ENCODE measurements around the gene SPOP. TPM values are rescaled to one million over a fixed set of nuclear protein-coding genes. Genes with fewer than 3 reads are reported as not detected.

SPOP gene
- total RNA-seq, 1 experiment from 2014 or later = 58.0 TPM

- DNase-seq (ENCODE audit: low read depth, low spot score) (no peak), ATAC-seq (no peak)
- in situ Hi-C loops (cut with HindIII; ENCODE audit: low pct_unique_long_range_greater_than_20kb, low sequenced_read_pairs) (no loop called here), intact Hi-C loops (cut with micrococcal nuclease; ENCODE audit: unreplicated experiment) (no loop called here)
- Histone ChIP-seq H3K27ac (ENCODE audit: low read length) (no peak overlapping the region), H3K27me3 (ENCODE audit: control insufficient read depth, insufficient read depth, low read length) (no peaks in the 10 kb centered on the region), H3K36me3 (ENCODE audit: control insufficient read depth, insufficient read depth, low read length) (no peaks in the 10 kb centered on the region), H3K9me3 (ENCODE audit: control insufficient read depth, insufficient read depth, low read depth, low read length) (no peaks in the 10 kb centered on the region), H3K4me3 (ENCODE audit: low read depth in 2 of 2, low read length in 2 of 2) (no peak overlapping the region), H3K4me1 (ENCODE audit: control insufficient read depth, insufficient read depth, low read length) (no peaks in the 10 kb centered on the region)
- TF ChIP-seq, protein P1, sequence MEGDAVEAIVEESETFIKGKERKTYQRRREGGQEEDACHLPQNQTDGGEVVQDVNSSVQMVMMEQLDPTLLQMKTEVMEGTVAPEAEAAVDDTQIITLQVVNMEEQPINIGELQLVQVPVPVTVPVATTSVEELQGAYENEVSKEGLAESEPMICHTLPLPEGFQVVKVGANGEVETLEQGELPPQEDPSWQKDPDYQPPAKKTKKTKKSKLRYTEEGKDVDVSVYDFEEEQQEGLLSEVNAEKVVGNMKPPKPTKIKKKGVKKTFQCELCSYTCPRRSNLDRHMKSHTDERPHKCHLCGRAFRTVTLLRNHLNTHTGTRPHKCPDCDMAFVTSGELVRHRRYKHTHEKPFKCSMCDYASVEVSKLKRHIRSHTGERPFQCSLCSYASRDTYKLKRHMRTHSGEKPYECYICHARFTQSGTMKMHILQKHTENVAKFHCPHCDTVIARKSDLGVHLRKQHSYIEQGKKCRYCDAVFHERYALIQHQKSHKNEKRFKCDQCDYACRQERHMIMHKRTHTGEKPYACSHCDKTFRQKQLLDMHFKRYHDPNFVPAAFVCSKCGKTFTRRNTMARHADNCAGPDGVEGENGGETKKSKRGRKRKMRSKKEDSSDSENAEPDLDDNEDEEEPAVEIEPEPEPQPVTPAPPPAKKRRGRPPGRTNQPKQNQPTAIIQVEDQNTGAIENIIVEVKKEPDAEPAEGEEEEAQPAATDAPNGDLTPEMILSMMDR (IDR thresholded peaks at IDR 0.05) = no peak
- TF ChIP-seq TCF7L2 (IDR thresholded peaks at IDR 0.05; ENCODE audit: low read depth, low read length) (no peak), SIN3A (IDR thresholded peaks at IDR 0.05; ENCODE audit: borderline replicate concordance, insufficient read depth, low read depth, low read length) (no peak), POLR2AphosphoS5 (IDR thresholded peaks at IDR 0.05; ENCODE audit: low read depth, low read length) (no peak), REST (IDR thresholded peaks at IDR 0.05; ENCODE audit: insufficient read depth in 1 of 2, low read depth in 2 of 2, low read length in 1 of 2) (no peak)
- CTCF ChIA-PET = interaction anchor here (0.7 kb wide), 1 partner anchor 13 kb away, joined by 3 read pairs; no protein-coding TSS in a partner anchor
- POLR2A ChIA-PET = interaction anchor here (0.6 kb wide), 1 partner anchor 19 kb away, joined by 3 read pairs; no protein-coding TSS in a partner anchor
- no TSS peak for BruUV-seq (replicated peaks)
Observed at GRCh38 chr17:49659661-49660382, 18.1 kb downstream of the SPOP start.

DNA sequence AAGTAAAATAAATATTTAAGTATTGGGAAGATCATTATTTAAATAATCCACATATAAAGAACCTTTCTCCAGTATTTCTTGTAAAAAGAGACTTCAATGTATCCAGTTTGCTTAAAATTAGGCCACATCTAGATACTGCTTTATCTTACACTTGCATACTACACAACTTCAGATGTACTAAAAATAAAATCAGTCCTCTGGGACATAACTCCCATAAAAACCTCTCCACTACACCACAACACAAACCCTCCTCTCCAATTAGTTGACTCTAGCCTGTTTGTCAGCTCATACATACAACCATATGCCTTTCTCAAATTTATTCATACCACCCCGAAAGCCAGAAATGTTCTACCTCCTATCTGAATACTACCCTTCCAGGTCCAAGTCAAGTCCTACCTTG is 21.6 kb downstream of the SPOP start:
- Histone ChIP-seq H3K4me3 (ENCODE audit: low read depth in 2 of 2, low read length in 2 of 2) (no peak overlapping the region), H3K9me3 (ENCODE audit: control insufficient read depth, insufficient read depth, low read depth, low read length) (no peaks in the 10 kb centered on the region), H3K36me3 (ENCODE audit: control insufficient read depth, insufficient read depth, low read length) (no peaks in the 10 kb centered on the region), H3K27me3 (ENCODE audit: control insufficient read depth, insufficient read depth, low read length) (no peaks in the 10 kb centered on the region), H3K27ac (ENCODE audit: low read length) (no peak overlapping the region), H3K4me1 (ENCODE audit: control insufficient read depth, insufficient read depth, low read length) (no peaks in the 10 kb centered on the region)
- TF ChIP-seq SIN3A (IDR thresholded peaks at IDR 0.05; ENCODE audit: borderline replicate concordance, insufficient read depth, low read depth, low read length) (no peak), POLR2AphosphoS5 (IDR thresholded peaks at IDR 0.05; ENCODE audit: low read depth, low read length) (no peak), TCF7L2 (IDR thresholded peaks at IDR 0.05; ENCODE audit: low read depth, low read length) (no peak), REST (IDR thresholded peaks at IDR 0.05; ENCODE audit: insufficient read depth in 1 of 2, low read depth in 2 of 2, low read length in 1 of 2) (no peak)
- TF ChIP-seq, protein P1 (IDR thresholded peaks at IDR 0.05) = no peak
- ATAC-seq (no peak), DNase-seq (ENCODE audit: low read depth, low spot score) (no peak)
- in situ Hi-C loops (cut with HindIII; ENCODE audit: low pct_unique_long_range_greater_than_20kb, low sequenced_read_pairs) = no loop called here
- BruUV-seq (replicated peaks) = no TSS peak
- ChIA-PET POLR2A (no interaction called here), CTCF (no interaction called here)
- intact Hi-C loops (cut with micrococcal nuclease; ENCODE audit: unreplicated experiment) = no loop called here
